HL-60/S4 (cell line): ENCODE measurements around the gene NAV1.
"Not testable (repeated sequence)": the region's sequence is repeated elsewhere in the genome, so short reads cannot be mapped to it uniquely, and the experiment has no call there.

Source experiments
- in situ Hi-C: fragments of 300-500 bp; cut with MboI; formaldehyde crosslinking; loops from 2 replicates; pipeline ENCODE4 v1.14.3; 2022; ENCODE audit warnings: low sequenced_read_pairs

Gene NAV1

GRCh38 chr1:201562257-201562656 is 23.3 kb downstream of the NAV1 start:
- in situ Hi-C loops = loop anchor here (10.0 kb wide), 1 partner anchor 223 kb away; no protein-coding TSS in a partner anchor

GRCh38 chr1:201562659-201563405 is 23.9 kb downstream of the NAV1 start:
- in situ Hi-C loops = loop anchor here (10.0 kb wide), 1 partner anchor 222 kb away; no protein-coding TSS in a partner anchor

GRCh38 chr1:201563406-201563780 is 24.5 kb downstream of the NAV1 start:
- in situ Hi-C loops = loop anchor here (10.0 kb wide), 1 partner anchor 221 kb away; no protein-coding TSS in a partner anchor

- in situ Hi-C loops = loop anchor here (10.0 kb wide), 1 partner anchor 221 kb away; no protein-coding TSS in a partner anchor
Observed at GRCh38 chr1:201563941-201564340, 25.0 kb downstream of the NAV1 start.

GRCh38 chr1:201565024-201565730 is 26.2 kb downstream of the NAV1 start:
- in situ Hi-C loops = loop anchor here (10.0 kb wide), 1 partner anchor 220 kb away; no protein-coding TSS in a partner anchor

- in situ Hi-C loops = loop anchor here (10.0 kb wide), 1 partner anchor 219 kb away; no protein-coding TSS in a partner anchor
Observed at GRCh38 chr1:201565771-201566528, 27.0 kb downstream of the NAV1 start.

GRCh38 chr1:201566529-201566823 is 27.5 kb downstream of the NAV1 start:
- in situ Hi-C loops = loop anchor here (10.0 kb wide), 1 partner anchor 218 kb away; no protein-coding TSS in a partner anchor

- in situ Hi-C loops = loop anchor here (10.0 kb wide), 1 partner anchor 218 kb away; no protein-coding TSS in a partner anchor
Observed at GRCh38 chr1:201566933-201567801, 28.2 kb downstream of the NAV1 start.

GRCh38 chr1:201568265-201568664 is 29.3 kb downstream of the NAV1 start:
- in situ Hi-C loops = loop anchor here (10.0 kb wide), 1 partner anchor 217 kb away; no protein-coding TSS in a partner anchor

- in situ Hi-C loops = loop anchor here (10.0 kb wide), 1 partner anchor 216 kb away; no protein-coding TSS in a partner anchor
Observed at GRCh38 chr1:201568859-201569294, 29.9 kb downstream of the NAV1 start.

GRCh38 chr1:201570181-201570885 is 31.4 kb downstream of the NAV1 start:
- in situ Hi-C loops = no loop called here

- in situ Hi-C loops = no loop called here
Observed at GRCh38 chr1:201570886-201571624, 32.1 kb downstream of the NAV1 start.

- in situ Hi-C loops = no loop called here
Observed at GRCh38 chr1:201573030-201573429, 34.1 kb downstream of the NAV1 start.

- in situ Hi-C loops = no loop called here
Observed at GRCh38 chr1:201573923-201574322, 35.0 kb downstream of the NAV1 start.

- in situ Hi-C loops = no loop called here
Observed at GRCh38 chr1:201575912-201576311, 37.0 kb downstream of the NAV1 start.

- in situ Hi-C loops = no loop called here
Observed at GRCh38 chr1:201576914-201577313, 38.0 kb downstream of the NAV1 start.

GRCh38 chr1:201578008-201578888 is 39.3 kb downstream of the NAV1 start:
- in situ Hi-C loops = no loop called here

GRCh38 chr1:201581371-201581770 is 42.4 kb downstream of the NAV1 start:
- in situ Hi-C loops = not testable (repeated sequence)
